GM12878 (cell line): ENCODE measurements around the gene MAMDC2.

Experiments used
- BHLHE40 ChIP-seq, 2 experiments: fragments of 450-650 bp in 1 of 2; IDR thresholded peaks; 2 replicates each; pipeline ENCODE4 v1.6.1; 2011 to 2017; ENCODE audit warnings: low read depth in 2 of 2, borderline replicate concordance in 1 of 2, improper control_type of control experiment in 1 of 2, low read length in 1 of 2, mild to moderate bottlenecking in 1 of 2
- JUND ChIP-seq: IDR thresholded peaks from 2 replicates; pipeline ENCODE4 v1.6.1; 2012; ENCODE audit warnings: low read depth, mild to moderate bottlenecking, low read length, improper control_type of control experiment, moderate library complexity
- POLR2A ChIP-seq: IDR thresholded peaks from 2 replicates; pipeline ENCODE4 v1.6.1; 2011; ENCODE audit warnings: low read depth, mild to moderate bottlenecking, low read length
- STAT3 ChIP-seq: IDR thresholded peaks from 2 replicates; pipeline ENCODE4 v1.6.1; 2011; ENCODE audit warnings: low read depth, low read length, improper control_type of control experiment
- TF ChIP-seq, protein P1 (sequence below), 3 experiments: IDR thresholded peaks in 2 of 3; conservative IDR thresholded peaks in 1 of 3; 2 replicates each; pipeline ENCODE4 v1.5.1; 2011; ENCODE audit warnings: low read depth in 3 of 3, low read length in 3 of 3, mild to moderate bottlenecking in 3 of 3, control low read depth in 2 of 3, moderate library complexity in 2 of 3, inconsistent platforms in 1 of 3, mixed read lengths in 1 of 3; ENCODE audit not compliant: control insufficient read depth in 2 of 3, insufficient read depth in 1 of 3; ENCODE audit errors: extremely low read depth in 1 of 3
- TF ChIP-seq, protein P2 (sequence below): IDR thresholded peaks from 2 replicates; pipeline ENCODE4 v1.6.1; 2012; ENCODE audit warnings: mild to moderate bottlenecking, low read depth, low read length
- TF ChIP-seq, protein P3 (sequence below): fragments of 450-650 bp; conservative IDR thresholded peaks from 2 replicates; pipeline ENCODE4 v1.6.1; 2017; ENCODE audit warnings: mild to moderate bottlenecking, moderate library complexity

DNA sequence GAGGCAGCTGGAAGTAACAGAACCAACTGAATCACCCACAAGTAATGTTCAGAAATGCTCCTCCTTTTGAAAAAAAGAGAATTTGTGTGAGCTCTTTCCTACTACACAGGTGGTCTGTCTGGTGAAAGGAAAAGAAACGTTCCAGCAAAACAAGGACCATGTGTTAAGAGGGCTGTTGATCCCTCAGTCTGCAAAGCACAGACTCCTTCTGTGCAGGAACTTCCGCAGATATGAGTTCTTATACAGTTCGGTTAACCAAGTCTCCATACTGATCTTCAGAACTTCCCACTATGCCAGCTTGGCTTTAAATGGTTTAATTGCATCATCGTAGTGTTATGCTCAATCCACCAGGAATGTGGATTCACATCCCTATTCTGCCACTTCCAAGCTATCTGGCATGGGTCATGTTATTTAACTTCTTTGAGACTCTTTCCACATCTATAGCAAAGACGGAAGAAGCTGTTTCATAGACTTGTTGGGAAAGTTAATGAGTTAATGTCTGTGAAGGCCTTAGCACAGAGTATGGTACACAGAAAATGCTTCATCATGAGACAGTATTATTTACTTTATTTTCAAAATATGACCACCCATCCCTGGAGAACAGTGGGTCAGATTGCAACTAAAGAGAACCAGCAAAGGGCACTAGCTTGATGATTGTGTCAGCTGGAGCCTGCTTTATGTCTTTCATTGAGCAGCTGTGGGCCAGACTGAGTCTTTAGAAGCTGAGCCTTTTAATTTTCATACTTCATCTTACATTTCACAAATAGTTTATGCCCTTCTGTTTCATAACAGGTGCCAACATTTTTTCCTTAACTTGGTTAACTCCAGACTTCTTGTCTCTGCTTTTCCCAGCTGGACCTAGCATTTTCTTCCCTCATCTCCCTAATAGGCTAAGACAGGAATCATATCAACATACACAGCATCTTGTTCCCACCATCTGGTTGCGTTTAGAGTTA is 89.9 kb downstream of the MAMDC2 start:
- TF ChIP-seq POLR2A, result no peak
- TF ChIP-seq, protein P1, sequence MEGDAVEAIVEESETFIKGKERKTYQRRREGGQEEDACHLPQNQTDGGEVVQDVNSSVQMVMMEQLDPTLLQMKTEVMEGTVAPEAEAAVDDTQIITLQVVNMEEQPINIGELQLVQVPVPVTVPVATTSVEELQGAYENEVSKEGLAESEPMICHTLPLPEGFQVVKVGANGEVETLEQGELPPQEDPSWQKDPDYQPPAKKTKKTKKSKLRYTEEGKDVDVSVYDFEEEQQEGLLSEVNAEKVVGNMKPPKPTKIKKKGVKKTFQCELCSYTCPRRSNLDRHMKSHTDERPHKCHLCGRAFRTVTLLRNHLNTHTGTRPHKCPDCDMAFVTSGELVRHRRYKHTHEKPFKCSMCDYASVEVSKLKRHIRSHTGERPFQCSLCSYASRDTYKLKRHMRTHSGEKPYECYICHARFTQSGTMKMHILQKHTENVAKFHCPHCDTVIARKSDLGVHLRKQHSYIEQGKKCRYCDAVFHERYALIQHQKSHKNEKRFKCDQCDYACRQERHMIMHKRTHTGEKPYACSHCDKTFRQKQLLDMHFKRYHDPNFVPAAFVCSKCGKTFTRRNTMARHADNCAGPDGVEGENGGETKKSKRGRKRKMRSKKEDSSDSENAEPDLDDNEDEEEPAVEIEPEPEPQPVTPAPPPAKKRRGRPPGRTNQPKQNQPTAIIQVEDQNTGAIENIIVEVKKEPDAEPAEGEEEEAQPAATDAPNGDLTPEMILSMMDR (IDR thresholded peaks at IDR 0.05 in 2 of 3, conservative IDR thresholded peaks at IDR 0.05 in 1 of 3; ENCODE audit: control insufficient read depth in 2 of 3, extremely low read depth in 1 of 3, insufficient read depth in 1 of 3, low read depth in 3 of 3, low read length in 3 of 3), result no peak
- no peak for TF ChIP-seq JUND
- TF ChIP-seq BHLHE40 (IDR thresholded peaks at IDR 0.05; ENCODE audit: borderline replicate concordance in 1 of 2, low read depth in 2 of 2, low read length in 1 of 2), result no peak
- TF ChIP-seq, protein P2, sequence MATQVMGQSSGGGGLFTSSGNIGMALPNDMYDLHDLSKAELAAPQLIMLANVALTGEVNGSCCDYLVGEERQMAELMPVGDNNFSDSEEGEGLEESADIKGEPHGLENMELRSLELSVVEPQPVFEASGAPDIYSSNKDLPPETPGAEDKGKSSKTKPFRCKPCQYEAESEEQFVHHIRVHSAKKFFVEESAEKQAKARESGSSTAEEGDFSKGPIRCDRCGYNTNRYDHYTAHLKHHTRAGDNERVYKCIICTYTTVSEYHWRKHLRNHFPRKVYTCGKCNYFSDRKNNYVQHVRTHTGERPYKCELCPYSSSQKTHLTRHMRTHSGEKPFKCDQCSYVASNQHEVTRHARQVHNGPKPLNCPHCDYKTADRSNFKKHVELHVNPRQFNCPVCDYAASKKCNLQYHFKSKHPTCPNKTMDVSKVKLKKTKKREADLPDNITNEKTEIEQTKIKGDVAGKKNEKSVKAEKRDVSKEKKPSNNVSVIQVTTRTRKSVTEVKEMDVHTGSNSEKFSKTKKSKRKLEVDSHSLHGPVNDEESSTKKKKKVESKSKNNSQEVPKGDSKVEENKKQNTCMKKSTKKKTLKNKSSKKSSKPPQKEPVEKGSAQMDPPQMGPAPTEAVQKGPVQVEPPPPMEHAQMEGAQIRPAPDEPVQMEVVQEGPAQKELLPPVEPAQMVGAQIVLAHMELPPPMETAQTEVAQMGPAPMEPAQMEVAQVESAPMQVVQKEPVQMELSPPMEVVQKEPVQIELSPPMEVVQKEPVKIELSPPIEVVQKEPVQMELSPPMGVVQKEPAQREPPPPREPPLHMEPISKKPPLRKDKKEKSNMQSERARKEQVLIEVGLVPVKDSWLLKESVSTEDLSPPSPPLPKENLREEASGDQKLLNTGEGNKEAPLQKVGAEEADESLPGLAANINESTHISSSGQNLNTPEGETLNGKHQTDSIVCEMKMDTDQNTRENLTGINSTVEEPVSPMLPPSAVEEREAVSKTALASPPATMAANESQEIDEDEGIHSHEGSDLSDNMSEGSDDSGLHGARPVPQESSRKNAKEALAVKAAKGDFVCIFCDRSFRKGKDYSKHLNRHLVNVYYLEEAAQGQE, result no peak
- TF ChIP-seq, protein P3, sequence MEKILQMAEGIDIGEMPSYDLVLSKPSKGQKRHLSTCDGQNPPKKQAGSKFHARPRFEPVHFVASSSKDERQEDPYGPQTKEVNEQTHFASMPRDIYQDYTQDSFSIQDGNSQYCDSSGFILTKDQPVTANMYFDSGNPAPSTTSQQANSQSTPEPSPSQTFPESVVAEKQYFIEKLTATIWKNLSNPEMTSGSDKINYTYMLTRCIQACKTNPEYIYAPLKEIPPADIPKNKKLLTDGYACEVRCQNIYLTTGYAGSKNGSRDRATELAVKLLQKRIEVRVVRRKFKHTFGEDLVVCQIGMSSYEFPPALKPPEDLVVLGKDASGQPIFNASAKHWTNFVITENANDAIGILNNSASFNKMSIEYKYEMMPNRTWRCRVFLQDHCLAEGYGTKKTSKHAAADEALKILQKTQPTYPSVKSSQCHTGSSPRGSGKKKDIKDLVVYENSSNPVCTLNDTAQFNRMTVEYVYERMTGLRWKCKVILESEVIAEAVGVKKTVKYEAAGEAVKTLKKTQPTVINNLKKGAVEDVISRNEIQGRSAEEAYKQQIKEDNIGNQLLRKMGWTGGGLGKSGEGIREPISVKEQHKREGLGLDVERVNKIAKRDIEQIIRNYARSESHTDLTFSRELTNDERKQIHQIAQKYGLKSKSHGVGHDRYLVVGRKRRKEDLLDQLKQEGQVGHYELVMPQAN, result no peak
- no peak for TF ChIP-seq STAT3
